22Rv1 (cell line): ENCODE results near the gene PRKCE.

ENCODE experiments used
- H3K27ac ChIP-seq: fragments of 450-650 bp; 2 replicates; pipeline ENCODE4 v1.5.1; 2017
- ZFX ChIP-seq: fragments of 450-650 bp; IDR thresholded peaks from 2 replicates; pipeline ENCODE4 v1.6.1; 2017; ENCODE audit warnings: antibody characterized with exemption, borderline replicate concordance
- TF ChIP-seq, protein P1 (sequence below): fragments of 450-650 bp; IDR thresholded peaks from 2 replicates; pipeline ENCODE4 v1.5.1; 2017; ENCODE audit warnings: mild to moderate bottlenecking

PRKCE gene

GRCh38 chr2:45845566-45845965, 194.1 kb downstream of the PRKCE start:
- TF ChIP-seq, protein P1, sequence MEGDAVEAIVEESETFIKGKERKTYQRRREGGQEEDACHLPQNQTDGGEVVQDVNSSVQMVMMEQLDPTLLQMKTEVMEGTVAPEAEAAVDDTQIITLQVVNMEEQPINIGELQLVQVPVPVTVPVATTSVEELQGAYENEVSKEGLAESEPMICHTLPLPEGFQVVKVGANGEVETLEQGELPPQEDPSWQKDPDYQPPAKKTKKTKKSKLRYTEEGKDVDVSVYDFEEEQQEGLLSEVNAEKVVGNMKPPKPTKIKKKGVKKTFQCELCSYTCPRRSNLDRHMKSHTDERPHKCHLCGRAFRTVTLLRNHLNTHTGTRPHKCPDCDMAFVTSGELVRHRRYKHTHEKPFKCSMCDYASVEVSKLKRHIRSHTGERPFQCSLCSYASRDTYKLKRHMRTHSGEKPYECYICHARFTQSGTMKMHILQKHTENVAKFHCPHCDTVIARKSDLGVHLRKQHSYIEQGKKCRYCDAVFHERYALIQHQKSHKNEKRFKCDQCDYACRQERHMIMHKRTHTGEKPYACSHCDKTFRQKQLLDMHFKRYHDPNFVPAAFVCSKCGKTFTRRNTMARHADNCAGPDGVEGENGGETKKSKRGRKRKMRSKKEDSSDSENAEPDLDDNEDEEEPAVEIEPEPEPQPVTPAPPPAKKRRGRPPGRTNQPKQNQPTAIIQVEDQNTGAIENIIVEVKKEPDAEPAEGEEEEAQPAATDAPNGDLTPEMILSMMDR, result no peak
- TF ChIP-seq ZFX, result no peak
- H3K27ac ChIP-seq, result no peak overlapping the region

DNA sequence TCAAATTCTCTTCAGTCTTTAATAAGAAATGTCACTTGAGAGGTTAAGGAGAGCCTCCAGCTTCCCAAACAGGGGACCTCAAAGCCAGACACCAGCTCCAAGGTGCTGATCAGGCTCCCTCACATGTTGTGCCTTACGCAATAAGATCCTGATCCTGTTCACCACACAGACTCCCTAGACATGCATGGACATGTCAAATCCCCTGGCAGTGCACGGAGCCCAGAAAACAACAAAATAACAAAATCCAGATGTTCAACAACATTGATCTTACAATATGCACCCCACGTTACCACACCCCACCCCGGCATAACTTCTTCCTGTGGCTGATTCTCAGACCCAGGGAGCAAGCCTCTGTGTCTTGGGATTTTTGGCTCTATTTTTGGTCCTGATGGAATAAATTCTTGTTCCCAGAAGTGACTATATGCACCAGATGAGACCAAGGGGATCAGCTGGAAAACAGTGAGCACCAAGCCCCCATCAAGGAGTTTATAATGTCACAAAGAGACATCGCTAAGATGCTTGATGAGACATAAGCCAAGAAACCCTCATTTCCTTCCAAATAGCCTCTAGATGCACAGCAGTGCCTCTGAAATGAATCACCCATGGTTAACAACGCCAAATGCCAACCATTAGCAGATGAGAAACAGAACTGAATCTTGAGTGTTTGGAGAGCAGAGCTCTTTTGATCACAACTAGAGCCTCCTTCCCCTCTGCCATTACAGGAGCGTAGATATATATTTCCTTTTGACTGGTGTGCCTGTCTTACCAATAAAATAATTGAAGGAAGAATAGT, 198.2 kb downstream of the PRKCE start:
- no peak overlapping the region for H3K27ac ChIP-seq

DNA sequence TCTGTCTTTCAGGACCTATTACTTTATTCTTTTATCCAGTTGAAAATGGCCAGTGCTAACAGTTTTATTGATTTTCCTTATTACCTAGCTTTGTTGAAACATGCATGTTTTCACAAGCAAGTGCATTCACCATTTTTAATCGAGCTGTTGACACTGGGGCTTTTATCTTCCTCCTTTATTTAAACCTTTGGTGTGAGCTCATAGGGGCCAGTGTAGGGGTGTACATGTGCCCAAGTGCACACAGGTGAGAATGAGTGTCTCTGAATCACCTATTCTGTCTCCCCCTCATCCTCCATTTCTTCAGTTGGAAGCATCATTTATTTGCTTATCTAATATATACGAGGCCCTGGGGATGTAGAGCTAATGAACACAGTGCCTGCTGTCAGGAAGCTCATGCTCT, 199.1 kb downstream of the PRKCE start:
- no peak overlapping the region for H3K27ac ChIP-seq
- TF ChIP-seq, protein P1, result no peak
- no peak for TF ChIP-seq ZFX

More for the DNA sequence above, 198.2 kb downstream of the PRKCE start:
- no peak for TF ChIP-seq ZFX
- TF ChIP-seq, protein P1, result no peak

DNA sequence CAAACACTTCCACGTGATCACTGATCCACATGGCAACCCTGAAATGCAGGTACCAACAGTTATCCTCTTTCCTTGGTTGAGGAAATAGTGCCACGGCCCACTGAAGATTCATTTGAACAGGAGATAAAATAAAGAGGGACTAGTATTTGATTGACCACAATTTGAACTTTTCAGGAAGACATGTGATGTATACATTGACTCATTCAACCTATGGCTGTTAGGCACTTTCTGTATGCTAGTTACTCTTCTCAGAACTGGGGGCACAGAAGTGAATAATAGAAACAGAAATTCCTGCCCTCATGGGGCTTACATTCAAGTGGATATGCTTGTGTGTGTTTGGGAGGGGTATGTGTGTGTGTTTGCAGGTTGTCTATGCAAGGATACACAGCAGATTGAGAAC, 199.6 kb downstream of the PRKCE start:
- no peak for TF ChIP-seq ZFX
- TF ChIP-seq, protein P1, result no peak
- H3K27ac ChIP-seq, result no peak overlapping the region

- TF ChIP-seq, protein P1, result no peak
- TF ChIP-seq ZFX, result no peak
- H3K27ac ChIP-seq, result no peak overlapping the region
Measured at GRCh38 chr2:45851576-45852304, 200.3 kb downstream of the PRKCE start.

DNA sequence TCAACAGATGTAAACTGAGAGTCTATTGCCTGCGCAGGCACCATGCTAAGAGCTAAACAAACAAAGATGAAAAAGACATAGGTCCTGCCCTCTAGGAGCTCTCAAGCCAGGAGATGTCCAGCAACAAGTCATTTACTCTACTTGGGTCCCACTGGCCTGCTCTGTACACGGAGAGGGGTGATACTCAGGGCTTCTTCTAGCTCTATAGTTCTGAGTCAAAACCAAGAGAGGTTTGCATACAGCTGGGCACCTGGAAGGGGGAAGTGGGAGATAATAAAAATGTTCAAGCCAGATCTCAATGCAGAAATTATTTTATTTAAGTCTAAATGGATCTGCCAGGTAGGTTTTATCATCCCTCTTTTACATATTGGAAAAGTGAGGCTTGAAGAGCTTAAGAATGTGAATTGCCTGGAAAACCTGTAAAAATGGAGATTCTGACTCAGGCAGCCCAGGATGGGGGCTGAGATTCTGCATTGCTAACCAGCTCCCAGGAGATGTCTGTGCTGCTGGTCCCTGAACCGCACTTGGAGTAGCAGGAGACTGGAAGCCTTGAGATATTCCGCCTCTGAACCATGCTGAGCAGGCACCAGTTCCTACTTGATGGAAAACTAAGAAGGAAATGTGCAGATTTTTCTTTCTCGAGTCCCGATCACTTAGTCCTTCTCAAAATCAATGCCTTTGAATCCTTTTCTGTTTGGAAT, 201.1 kb downstream of the PRKCE start:
- TF ChIP-seq ZFX, result no peak
- TF ChIP-seq, protein P1, result no peak
- H3K27ac ChIP-seq, result no peak overlapping the region

DNA sequence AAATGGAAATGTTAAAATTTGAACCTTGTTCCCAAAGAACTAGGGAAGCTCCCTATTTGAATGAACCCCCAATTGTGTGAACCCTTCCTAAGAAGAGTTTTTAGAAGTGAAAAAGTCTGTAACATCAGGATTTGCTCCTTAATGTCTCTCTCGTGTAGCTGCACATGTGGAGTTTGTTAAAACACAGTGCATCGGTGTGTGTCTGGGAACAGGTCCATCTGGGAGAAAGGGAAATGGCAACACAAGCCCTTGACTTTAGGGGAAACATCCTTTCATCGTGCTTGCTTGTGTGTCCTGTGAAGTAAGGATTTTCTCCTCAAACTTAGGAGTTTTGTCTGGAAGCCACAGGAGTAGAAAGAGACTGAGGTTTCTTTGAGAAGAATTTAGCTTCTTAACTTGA, 203.9 kb downstream of the PRKCE start:
- no peak for TF ChIP-seq ZFX
- TF ChIP-seq, protein P1, result no peak
- H3K27ac ChIP-seq, result no peak overlapping the region
